ENCODE data around the gene USP13. TPM values are rescaled to one million over a fixed set of nuclear protein-coding genes. Genes with fewer than 3 reads are reported as not detected.
A peak's percentile ranks its signal among the peaks of the same experiment; 100 is the strongest.
"Not testable (repeated sequence)": the region's sequence is repeated elsewhere in the genome, so short reads cannot be mapped to it uniquely, and the experiment has no call there.

Gene USP13
- total RNA-seq, 1 donor from 2014 or later = 37.5 TPM

DNA sequence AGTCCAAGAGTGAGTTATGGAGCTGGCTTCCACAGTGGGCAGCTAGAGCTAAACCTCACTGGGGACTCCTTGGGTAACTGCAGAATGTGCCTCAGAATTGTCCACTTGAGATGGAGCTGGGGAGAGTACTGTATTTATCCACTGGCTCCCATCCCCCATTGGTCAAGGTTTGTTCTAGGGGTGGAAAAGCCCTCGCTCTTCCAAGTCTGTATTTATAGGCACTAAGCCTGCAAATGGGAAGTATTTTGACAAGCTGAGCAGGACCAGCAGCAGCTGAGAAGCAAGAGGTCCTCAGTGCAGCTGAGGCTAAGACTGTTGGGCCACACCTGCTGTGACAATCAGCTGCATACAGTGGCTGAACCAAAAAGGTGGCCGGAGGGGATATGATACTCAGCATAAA is 5.8 kb downstream of the USP13 start:
- DNase-seq (ENCODE audit: low read depth in 2 of 2) = no peak

DNA sequence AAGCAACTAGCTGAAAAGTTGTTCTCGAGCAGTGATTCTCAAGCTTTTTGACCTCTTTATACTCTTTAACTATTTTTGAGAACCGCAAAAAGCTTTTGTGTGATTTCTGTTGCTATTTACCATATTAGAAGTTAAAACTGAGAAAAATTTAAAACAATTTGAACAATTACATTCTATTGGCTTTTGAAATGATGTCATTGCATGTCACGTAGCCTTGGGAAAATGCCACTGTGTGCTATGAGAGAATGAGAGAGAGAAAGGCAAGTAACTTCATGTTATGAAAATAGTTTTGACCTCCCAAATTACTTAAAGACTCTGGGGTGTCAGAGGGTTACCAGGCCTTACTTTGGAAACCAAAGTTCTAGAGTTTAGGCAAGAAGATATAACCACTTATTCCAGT is 8.0 kb downstream of the USP13 start:
- DNase-seq (ENCODE audit: low read depth in 2 of 2) = no peak

DNA sequence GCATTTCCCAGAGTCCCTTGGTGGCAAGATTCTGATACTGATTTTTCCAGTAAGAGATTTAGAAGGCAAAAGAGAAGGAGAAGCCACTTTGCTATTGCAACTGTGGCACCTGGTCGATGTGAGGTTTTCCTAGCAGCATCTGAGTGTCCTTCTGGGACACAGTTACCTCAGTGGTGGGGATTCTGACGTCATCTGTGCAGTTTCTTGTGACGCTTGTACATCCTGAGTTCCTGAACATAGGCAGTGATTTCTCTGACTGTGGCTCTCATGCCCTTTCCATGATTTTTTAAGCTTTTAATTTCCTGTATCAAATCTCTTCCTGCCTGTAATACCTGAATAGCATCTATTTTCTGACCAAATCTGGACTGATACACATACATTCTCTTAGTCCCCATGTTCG is 8.9 kb downstream of the USP13 start:
- peak in 1 of 2 donors; percentile 39 for DNase-seq (ENCODE audit: low read depth in 2 of 2)

GRCh38 chr3:179663093-179663492 is 10.3 kb downstream of the USP13 start:
- DNase-seq (ENCODE audit: low read depth in 2 of 2) = peak in 1 of 2 donors; percentile 36

DNA sequence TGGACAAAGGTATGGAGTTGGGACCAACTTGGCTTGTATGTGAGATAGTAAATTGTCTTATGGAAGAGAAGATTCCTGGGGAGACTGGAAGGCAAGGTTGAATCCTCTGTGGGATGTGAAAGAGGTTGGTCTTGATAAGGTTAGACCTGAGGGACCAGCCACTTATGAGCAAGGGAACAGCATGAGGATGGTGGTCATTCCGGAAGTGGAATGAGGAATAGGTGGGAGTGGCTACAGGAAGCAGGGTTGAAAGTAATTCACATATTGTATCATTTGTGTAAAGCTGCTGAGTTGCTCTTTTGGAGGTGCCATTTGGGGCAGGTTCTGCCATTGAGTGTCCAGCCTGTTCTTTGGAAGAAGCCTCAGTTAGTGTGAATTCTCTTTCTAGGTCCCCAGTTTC is 13.2 kb downstream of the USP13 start:
- DNase-seq (ENCODE audit: low read depth in 2 of 2) = peak; percentile 46 to 62

DNA sequence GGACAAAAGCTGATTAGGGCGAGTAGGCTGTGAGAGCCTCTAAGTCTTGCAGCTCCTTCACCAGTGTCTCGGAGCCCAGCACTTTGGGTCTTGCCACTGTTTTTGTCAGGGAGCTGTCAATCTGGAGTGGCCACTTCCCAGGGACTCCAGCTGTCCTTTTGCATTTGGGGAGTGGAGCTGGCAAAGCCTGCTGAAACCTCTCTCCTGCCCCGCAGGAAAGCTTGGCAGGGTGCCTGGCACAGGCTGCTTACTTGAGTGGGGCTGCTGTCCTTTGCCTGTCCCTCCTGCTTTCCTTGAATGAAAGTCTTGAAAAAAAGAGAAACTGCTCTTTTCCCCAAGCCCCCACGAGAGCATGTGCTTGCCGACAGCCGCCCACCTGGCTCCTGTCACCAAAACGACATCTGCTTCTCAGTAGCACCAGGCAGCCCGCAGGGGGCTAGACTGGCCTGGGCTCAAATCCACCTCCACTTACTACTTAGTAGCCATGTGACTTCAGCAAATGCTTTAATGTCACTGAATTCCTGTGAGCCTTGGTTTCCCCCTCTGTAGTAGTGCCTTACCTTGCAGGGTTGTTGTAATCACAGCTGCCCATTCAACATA is 13.7 kb downstream of the USP13 start:
- DNase-seq (ENCODE audit: low read depth in 2 of 2) = peak; percentile 29 to 46

DNA sequence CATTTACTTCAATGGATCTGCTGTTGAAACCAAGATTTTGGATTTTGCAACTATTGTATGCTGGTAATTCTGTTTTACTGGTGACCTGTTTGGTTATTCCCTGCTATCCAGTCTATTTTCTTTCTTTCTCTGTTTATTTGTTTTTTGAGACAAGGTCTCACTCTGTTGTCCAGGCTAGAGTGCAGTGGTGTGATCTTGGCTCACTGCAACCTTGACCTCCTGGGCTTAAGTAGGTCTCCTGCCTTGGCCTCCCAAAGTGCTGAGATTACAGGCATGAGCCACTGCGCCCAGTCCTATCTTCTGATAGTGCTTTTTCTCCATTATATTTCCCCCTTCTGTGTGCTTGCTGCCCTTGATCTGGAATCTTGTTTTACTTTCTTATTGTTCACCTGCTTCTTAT is 15.6 kb downstream of the USP13 start:
- no peak for DNase-seq (ENCODE audit: low read depth in 2 of 2)

GRCh38 chr3:179670311-179670710 is 17.5 kb downstream of the USP13 start:
- peak in 1 of 2 donors; percentile 88 for DNase-seq (ENCODE audit: low read depth in 2 of 2)

DNA sequence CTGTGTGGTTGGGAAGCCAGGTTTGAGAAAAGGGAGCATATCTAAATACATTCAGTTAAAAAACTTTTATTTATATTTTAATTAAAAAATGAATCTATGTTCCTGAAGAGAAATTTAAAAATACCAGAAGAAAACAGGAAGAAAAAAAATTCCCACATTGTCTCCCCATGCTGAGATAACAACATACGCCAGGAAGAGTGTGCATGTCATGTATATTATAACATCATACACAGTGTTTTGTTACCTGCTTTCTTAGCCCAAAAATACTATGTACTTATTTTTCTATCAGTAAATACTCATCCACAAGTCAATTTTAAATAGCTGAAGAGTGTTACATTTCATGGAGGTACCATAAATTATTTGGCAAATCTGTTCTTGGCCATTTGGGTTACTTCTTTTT is 18.5 kb downstream of the USP13 start:
- DNase-seq (ENCODE audit: low read depth in 2 of 2) = peak in 1 of 2 donors; percentile 64

DNA sequence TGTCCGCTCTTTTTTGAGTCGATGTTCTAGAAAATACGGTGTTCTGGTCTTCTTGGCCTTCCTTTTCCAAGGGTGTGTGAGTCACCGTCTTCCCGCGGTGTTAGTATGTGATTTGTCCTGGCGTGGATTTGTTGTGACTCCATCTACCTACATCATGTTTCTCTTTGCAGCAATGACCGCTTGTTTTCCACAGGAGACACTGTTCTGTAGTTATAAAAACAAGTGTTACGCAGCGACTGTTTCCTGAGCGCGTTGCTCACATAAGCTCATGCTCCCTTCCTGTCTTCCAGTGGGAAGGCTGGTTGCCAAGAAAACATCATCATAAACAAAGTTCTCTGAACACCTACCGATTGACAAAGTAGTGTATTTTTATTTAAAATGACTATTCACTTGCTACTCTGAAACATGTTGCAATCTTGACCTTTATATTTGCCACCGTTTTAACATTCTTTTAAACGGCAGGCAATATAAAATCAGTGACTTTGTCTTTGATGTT is 19.0 kb downstream of the USP13 start:
- peak; percentile 100 for DNase-seq (ENCODE audit: low read depth in 2 of 2)

DNA sequence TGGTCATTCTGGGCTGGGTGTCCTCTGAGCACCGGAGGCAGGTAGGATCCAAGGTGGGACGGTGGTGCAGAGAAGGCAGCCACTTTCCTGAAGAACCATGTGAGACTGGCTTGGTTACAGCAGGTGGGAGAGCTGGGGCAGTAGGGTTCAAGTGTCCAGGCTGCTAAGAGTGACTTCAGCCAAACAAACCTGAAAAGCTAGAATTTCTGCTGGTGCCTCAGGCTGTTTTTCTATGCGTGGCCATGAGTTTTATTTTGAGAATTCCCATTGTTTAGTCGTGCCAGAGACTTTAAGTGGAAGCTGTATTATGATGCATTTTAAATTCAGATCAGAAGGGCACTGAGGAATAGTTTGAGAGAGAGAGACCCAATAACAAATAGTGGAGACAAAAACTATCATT is 20.1 kb downstream of the USP13 start:
- peak in 1 of 2 donors; percentile 21 for DNase-seq (ENCODE audit: low read depth in 2 of 2)

- no peak for DNase-seq (ENCODE audit: low read depth in 2 of 2)
These were observed 20.7 kb downstream of the USP13 start for GRCh38 chr3:179673523-179673922.

DNA sequence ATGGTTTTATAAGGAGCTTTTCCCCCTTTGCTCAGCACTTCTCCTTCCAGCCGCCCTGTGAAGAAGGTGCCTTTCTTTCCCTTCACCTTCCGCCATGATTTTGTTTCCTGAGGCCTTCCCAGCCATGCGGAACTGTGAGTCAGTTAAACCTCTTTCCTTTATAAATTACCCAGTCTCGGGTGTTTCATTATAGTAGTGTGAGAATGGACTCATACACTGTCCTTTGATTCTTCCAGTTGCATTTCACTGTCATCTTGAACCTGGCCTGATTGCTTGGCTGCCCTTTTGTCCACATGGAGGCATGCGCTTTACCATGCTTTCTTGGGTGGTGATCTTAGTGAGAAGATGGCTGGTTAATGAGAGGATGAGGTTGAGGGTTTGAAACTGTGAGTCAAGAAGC is 23.2 kb downstream of the USP13 start:
- no peak for DNase-seq (ENCODE audit: low read depth in 2 of 2)

GRCh38 chr3:179677884-179678283 is 25.0 kb downstream of the USP13 start:
- no peak for DNase-seq (ENCODE audit: low read depth in 2 of 2)

GRCh38 chr3:179681492-179682263 is 28.8 kb downstream of the USP13 start:
- peak in 1 of 2 donors; percentile 82 for DNase-seq (ENCODE audit: low read depth in 2 of 2)

GRCh38 chr3:179682426-179683080 is 29.7 kb downstream of the USP13 start:
- peak; percentile 14 to 83 for DNase-seq (ENCODE audit: low read depth in 2 of 2)

- not testable (repeated sequence) for DNase-seq (ENCODE audit: low read depth in 2 of 2)
These were observed 30.4 kb downstream of the USP13 start for GRCh38 chr3:179683286-179683685.

- DNase-seq (ENCODE audit: low read depth in 2 of 2) = peak in 1 of 2 donors; percentile 53
These were observed 35.2 kb downstream of the USP13 start for GRCh38 chr3:179687967-179688535.

GRCh38 chr3:179688850-179689249 is 36.0 kb downstream of the USP13 start:
- no peak for DNase-seq (ENCODE audit: low read depth in 2 of 2)

GRCh38 chr3:179694731-179695130 is 41.9 kb downstream of the USP13 start:
- DNase-seq (ENCODE audit: low read depth in 2 of 2) = no peak

DNA sequence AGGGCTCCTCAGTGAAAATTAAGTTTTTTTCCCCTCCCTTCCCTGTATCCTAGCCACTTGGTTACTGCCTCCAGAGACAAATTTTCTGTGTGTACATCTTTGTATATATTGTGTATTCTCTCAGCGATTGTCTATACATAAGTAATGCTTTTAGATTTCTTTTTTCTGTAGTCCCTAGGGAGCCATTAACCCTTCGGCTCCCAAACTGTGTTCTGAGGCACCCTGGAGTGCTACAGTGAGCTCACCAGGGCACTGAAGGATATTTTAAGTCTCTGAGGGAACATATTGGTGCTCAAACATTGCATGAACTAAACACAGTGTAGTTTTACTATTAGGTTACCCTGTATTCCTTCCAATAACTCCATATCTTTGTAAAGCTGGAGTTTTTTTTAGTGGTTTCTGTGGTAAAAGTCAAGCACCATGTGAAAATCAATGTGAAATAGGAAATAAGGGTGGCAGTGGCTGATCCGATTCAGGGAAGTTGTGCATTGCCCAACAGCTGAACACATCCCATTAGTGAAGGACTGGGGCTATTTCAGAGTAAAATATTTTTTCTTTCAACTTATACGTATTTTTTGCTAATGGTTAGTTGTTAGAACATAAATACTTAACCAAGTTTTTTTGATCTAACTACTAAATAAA is 43.0 kb downstream of the USP13 start:
- DNase-seq (ENCODE audit: low read depth in 2 of 2) = no peak

All from lung microvascular endothelial cell (primary cell).